Esophagus mucosa (tissue), 1 donor: ENCODE data around the gene PCDHGB3. TPM values are rescaled to one million over a fixed set of nuclear protein-coding genes. Genes with fewer than 3 reads are reported as not detected.
"Not testable (repeated sequence)": the region's sequence is repeated elsewhere in the genome, so short reads cannot be mapped to it uniquely, and the experiment has no call there.

ENCODE experiments used
- ATAC-seq: fragments of 200-7000 bp; cut with Tn5 transposase; one replicate; pipeline ENCODE4 v1.9.1; 2020
- total RNA-seq: library from RNA; stranded (reverse); gene quantifications from one replicate; pipeline ENCODE4 v1.2.4, GENCODE V29; 2023
- donor health status: DM: yes; HTN: yes; CAD: no.

Gene PCDHGB3
- 0.76 TPM for total RNA-seq

- ATAC-seq = peak; percentile 62
These were observed at the start of gene PCDHGB3 for GRCh38 chr5:141369994-141370848. PCDHGB3 (plus strand) TSS chr5:141370242; CDS start chr5:141370395, 153 bp downstream.

- no peak for ATAC-seq
These were observed 47.8 kb upstream of the PCDHGB3 start for GRCh38 chr5:141322261-141322660.

GRCh38 chr5:141326088-141326854 is 43.8 kb upstream of the PCDHGB3 start:
- ATAC-seq = peak; percentile 78

GRCh38 chr5:141328231-141328630 is 41.8 kb upstream of the PCDHGB3 start:
- ATAC-seq = no peak

GRCh38 chr5:141330299-141331080 is 39.6 kb upstream of the PCDHGB3 start, which contains the start of gene PCDHGA1:
PCDHGA1 (plus strand) TSS chr5:141330514.
- no peak for ATAC-seq

- not testable (repeated sequence) for ATAC-seq
These were observed 37.5 kb upstream of the PCDHGB3 start for GRCh38 chr5:141332571-141332970.

GRCh38 chr5:141338538-141339306 is 31.3 kb upstream of the PCDHGB3 start, which contains the start of gene PCDHGA2:
PCDHGA2 (plus strand) TSS chr5:141338760.
- ATAC-seq = no peak

GRCh38 chr5:141340781-141341354 is 29.2 kb upstream of the PCDHGB3 start:
- ATAC-seq = not testable (repeated sequence)

- ATAC-seq = no peak
These were observed 27.3 kb upstream of the PCDHGB3 start for GRCh38 chr5:141342773-141343172.

- no peak for ATAC-seq
These were observed 26.6 kb upstream of the PCDHGB3 start, which contains the start of gene PCDHGA3 for GRCh38 chr5:141343242-141343952. PCDHGA3 (plus strand) TSS chr5:141343829; CDS start chr5:141344034, 205 bp downstream.

- no peak for ATAC-seq
These were observed 26.0 kb upstream of the PCDHGB3 start for GRCh38 chr5:141343953-141344463.

- no peak for ATAC-seq
These were observed 24.7 kb upstream of the PCDHGB3 start for GRCh38 chr5:141345327-141345726.

GRCh38 chr5:141346017-141346416 is 24.0 kb upstream of the PCDHGB3 start:
- not testable (repeated sequence) for ATAC-seq

GRCh38 chr5:141349917-141350619 is 20.0 kb upstream of the PCDHGB3 start, which contains the start of gene PCDHGB1:
PCDHGB1 (plus strand) TSS chr5:141350099; CDS start chr5:141350261, 162 bp downstream.
- ATAC-seq = no peak

- ATAC-seq = no peak
These were observed 18.5 kb upstream of the PCDHGB3 start for GRCh38 chr5:141351591-141351990.

GRCh38 chr5:141354900-141355469 is 15.1 kb upstream of the PCDHGB3 start, which contains the start of gene PCDHGA4:
PCDHGA4 (plus strand) TSS chr5:141355021; CDS start chr5:141355108, 87 bp downstream.
- no peak for ATAC-seq

- ATAC-seq = no peak
These were observed 14.4 kb upstream of the PCDHGB3 start for GRCh38 chr5:141355641-141356040.

GRCh38 chr5:141356133-141356532 is 13.9 kb upstream of the PCDHGB3 start:
- ATAC-seq = no peak

GRCh38 chr5:141356950-141357349 is 13.1 kb upstream of the PCDHGB3 start:
- no peak for ATAC-seq
